Measurements from ENCODE around the gene GTF3C5.
"Not testable (repeated sequence)": the region's sequence is repeated elsewhere in the genome, so short reads cannot be mapped to it uniquely, and the experiment has no call there.

GTF3C5 gene

DNA sequence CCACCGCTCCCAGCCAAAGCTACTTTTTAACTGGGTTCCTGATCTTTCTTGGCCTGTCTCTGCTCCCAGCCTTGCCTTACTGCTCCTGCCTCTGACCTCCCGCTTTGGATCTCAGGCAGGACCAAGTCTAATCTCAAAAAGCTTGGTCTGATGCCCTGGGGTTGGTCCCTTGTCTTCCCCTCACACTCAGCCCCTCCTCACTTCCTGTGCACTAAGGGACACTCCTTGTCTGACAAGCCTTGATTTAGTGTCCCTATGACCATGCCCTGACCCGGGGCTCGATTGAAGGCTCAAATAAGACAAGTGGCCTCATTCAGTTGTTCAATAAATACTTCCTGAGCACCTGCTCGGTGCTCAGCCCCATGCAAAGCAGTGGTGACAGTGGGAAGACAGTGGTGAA lies 3.7 kb upstream of the GTF3C5 start:
- no peak overlapping the region for H3K27ac ChIP-seq
- DNase-seq (ENCODE audit: low read depth, low spot score) = no peak

DNA sequence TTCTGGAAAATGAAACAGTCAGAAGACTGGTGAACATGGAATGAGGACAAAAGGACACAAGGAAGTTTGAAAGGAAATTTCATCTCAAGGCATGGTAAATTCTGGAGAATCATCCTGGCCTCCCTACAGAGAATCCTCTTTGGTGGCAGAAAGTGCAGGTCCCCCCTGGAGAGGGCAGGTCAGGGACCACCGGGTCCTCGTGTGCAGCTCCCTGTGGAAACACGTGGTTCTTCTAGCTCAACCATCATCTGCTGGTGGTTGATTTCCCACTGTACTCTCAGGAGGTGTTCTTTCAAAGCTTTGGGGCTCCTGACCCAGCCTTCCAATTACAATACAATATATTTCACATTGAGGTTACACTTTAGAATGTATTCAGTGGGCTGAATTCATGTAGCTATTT lies 2.6 kb upstream of the GTF3C5 start:
- H3K27ac ChIP-seq = no peak overlapping the region
- no peak for DNase-seq (ENCODE audit: low read depth, low spot score)

DNA sequence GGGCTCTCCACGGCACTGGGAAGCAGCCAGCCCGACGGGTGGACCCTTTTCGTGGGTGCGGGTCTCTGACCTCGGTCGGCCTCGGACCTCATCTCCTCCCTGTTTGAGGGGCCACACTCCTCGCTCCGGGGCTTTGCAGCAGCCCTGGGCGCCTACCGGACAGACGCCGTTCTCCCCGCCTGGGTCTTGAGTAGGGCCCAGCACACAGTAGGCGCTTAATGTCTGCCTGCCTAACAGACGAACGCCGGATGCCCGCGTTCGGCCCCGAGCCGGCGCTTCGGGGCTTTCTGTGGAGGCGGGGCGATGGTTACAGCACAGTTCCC lies 842 bp upstream of the GTF3C5 start:
- no peak for DNase-seq (ENCODE audit: low read depth, low spot score)
- peak overlapping the region; percentile 79 for H3K27ac ChIP-seq

DNA sequence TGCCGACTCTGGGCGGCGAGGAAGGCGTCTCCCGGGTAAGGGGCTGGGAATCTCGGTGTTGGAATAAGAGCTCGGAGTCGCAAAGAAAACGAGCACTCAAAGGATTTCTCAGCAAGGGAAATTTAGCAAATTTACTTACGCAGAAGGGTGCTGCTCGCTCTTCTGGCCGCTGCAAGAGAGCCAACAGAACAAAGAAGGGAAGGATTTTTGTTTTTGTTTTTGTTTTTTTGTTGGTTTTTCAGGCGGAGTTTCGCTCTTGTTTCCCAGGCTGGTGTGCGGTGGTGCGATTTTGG lies 279 bp downstream of the GTF3C5 start:
- no peak for DNase-seq (ENCODE audit: low read depth, low spot score)
- H3K27ac ChIP-seq = peak overlapping the region; percentile 79

DNA sequence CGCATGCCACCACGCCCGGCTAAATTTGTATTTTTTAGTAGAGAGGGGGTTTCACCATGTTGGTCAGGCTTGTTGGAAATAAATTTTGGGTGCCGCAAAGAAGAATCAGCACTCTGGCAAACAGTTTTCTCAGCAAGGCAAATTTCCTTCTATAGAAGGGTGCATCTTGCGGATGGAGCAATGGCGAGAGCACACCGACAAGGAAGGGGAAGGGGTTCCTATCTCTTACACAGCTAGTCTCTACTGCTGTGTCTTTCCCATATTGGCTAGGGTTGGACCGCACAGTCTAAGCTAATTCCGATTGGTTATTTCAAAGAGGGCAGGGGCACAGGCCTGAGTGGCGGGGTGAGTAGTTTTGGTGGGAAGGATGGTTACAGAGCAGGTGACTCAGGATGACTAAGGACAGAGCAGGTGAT lies 707 bp downstream of the GTF3C5 start:
- H3K27ac ChIP-seq = no peak overlapping the region
- DNase-seq (ENCODE audit: low read depth, low spot score) = no peak

DNA sequence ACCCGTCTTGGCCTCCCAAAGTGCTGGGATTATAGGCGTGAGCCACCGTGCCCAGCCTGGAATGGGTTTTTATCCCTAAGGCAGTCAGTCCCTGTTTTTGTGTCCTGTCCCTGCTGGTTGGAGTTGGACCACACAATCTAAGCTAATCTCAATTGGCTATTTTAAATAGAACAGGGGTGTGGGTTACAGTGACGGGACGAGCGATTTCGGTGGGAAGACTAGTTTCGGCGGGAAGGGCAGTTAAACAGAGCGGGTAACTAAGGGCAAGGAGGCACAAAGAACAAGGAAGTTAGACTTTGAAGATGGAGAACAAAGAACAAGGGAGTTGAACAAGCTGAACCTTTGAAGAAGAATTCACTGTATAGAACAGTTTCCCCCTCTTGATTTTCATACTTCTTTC lies 1.4 kb downstream of the GTF3C5 start:
- H3K27ac ChIP-seq = no peak overlapping the region
- no peak for DNase-seq (ENCODE audit: low read depth, low spot score)

DNA sequence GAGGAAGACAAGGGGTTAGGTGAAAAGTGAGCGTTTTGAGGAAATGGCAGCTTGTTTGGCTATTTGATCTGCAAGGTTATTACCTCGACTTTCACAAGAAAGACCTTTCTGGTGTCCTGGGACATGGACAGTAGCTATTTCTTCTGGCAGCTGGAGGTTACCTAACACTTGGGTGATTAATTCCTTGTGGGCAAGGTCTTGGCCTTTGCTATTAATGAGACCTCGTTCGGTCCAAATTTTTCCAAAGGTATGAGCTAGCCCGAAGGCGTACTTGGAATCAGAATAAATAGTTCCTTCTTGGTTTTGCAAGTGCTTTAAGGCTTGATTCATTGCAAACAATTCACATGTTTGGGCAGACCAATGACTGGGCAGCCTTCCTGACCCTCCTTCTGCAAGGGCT lies 4.9 kb downstream of the GTF3C5 start:
- no peak for DNase-seq (ENCODE audit: low read depth, low spot score)
- H3K27ac ChIP-seq = no peak overlapping the region

DNA sequence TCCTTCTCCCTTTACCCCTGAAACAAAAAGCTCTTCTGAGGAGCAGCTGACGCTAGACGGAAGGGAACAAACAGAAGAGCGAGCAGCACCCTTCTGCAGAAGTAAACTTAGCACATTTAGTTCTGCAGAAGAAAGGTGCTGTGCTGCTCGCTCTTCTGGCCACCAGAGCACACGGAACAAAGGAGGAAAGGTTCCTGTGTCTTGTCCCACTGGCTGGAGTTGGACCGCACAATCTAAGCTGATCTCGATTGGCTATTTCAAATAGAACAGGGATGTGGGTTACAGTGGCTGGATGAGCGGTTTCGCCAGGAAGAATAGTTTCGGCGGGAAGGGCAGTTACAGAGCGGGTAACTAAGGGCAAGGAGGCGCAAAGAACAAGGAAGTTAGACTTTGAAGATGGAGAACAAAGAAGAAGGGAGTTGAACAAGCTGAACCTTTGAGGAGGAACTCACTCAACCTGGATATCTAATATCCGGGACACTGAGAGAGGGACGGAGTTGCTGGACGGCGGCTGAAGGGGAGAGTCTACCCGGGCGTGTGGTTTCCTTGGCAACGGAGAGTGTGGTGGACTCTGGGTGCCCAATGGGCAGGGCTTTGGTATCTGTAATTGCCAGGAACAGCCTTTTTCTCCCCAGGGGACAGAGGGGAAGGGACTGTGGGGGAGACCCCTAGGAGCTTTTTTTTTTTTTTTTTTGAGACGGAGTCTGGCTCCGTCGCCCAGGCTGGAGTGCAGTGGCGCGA lies 7.1 kb downstream of the GTF3C5 start:
- no peak overlapping the region for H3K27ac ChIP-seq
- DNase-seq (ENCODE audit: low read depth, low spot score) = no peak

DNA sequence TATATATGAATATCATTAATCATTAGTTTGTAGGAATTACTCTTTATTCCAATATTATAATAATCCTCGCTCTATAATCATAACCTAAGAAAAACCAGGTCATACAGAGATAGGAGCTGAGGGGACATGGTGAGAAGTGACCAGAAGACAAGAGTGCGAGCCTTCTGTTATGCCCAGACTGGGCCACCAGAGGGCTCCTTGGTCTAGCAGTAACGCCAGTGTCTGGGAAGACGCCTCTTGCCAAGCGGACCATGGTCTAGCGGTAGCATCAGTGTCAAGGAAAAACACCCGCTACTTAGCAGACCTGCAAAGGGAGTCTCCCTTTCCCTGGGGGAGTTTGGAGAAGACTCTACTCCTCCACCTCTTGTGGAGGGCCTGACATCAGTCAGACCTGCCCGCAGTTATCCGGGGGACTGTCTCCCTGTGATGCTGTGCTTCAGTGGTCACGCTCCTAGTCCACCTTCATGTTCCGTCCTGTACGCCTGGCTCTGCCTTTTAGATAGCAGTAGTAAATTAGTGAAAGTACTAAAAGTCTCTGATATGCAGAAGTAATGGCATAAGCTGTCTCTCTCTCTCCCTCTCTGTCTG lies 10.2 kb downstream of the GTF3C5 start:
- not testable (repeated sequence) for DNase-seq (ENCODE audit: low read depth, low spot score)

DNA sequence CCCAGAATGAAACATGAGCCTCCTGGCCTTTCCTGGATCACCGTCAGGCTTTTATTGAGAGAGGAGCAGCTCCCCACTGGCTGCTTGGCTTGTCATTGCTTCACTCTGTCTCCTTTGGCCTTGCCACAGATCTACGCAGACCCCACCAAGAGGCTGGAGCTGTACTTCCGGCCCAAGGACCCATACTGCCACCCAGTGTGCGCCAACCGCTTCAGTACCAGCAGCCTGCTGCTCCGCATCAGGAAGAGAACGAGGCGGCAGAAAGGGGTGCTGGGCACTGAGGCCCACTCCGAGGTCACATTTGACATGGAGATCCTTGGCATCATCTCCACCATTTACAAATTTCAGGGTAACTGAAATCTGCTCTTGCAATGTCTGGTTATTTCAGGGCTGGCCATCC lies 11.2 kb downstream of the GTF3C5 start:
- H3K27ac ChIP-seq = no peak overlapping the region
- DNase-seq (ENCODE audit: low read depth, low spot score) = no peak

More for the DNA sequence above, 10.2 kb downstream of the GTF3C5 start:
- H3K27ac ChIP-seq = not testable (repeated sequence)

DNA sequence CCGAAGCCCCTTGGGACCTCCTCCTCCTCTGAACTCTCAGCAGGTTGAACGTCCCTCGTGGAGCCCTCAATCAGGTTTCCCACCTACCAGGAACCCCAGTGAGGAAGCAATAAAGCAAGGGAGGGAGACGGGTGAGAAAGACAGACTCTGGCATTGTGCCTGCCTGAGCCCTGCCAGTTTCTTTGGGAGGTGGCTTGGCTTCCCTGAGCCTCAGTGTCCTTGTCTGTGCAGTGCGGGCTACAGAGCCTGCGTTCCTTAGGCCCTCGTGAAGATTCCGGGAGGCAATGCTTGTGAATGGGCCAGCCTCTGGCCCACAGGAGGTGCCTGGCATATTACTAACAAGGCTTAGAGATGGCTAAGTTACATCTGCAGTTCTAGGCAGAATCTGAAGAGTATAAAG lies 11.9 kb downstream of the GTF3C5 start:
- no peak for DNase-seq (ENCODE audit: low read depth, low spot score)
- H3K27ac ChIP-seq = no peak overlapping the region

DNA sequence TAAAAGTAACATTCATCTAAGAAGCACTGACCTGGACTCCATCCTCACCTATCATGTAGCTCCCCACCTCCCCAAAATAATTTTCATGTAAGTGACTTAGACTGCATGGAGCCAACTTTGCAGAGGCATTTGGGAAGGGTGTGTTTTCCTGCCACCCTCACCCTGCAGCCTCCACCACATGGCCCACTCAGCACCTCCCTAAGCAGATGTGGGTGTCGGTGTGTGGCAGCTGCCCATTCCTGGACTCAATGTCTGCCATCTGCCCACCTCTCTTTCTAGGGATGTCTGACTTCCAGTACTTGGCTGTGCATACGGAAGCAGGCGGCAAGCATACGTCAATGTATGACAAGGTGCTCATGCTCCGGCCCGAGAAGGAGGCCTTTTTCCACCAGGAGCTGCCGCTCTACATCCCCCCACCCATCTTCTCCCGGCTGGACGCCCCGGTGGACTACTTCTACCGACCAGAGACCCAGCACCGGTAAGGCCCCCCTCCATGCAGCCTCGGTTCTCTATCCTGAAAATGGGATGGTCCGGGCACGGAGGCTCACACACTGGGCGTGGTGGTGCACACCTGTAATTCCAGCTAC lies 12.7 kb downstream of the GTF3C5 start:
- no peak overlapping the region for H3K27ac ChIP-seq
- DNase-seq (ENCODE audit: low read depth, low spot score) = no peak

DNA sequence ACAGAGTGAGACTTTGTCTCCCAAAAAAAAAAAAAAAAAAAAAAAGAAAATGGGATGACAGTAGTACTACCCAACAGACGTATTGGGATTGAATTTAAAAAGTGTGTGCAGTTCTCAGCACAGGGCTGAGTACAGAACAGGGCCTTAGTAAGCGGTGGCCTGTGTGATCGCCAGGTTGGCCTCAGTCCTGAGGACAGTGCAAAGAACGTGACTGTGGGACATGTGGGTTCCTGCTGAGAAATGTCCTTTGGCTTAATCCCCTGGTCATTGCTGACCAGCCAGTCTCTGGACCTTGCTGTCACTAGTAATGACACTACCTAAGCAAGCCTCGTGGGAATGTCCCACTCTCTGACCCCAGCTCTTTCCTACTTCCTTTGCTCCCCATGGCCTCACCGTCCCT lies 13.3 kb downstream of the GTF3C5 start:
- no peak overlapping the region for H3K27ac ChIP-seq
- no peak for DNase-seq (ENCODE audit: low read depth, low spot score)

DNA sequence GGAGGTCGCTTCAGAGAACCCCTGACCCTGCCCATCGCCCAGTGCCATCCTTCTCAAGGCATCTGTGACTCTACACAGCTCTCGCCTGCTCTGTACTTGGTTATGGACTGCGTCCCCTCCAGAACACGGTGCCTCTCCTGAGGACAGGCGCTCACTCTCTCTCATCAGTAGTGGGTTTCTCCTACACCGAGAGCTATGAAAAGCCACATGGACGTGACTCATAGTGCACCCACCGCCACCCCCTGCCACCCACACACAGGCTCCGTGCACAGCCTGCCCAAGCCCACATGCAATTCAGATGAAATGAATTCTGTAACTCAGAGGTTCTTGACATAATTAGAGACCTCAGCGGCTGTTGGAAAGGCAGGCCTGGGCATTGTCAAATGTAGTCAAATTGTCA lies 13.9 kb downstream of the GTF3C5 start:
- DNase-seq (ENCODE audit: low read depth, low spot score) = no peak
- H3K27ac ChIP-seq = no peak overlapping the region

DNA sequence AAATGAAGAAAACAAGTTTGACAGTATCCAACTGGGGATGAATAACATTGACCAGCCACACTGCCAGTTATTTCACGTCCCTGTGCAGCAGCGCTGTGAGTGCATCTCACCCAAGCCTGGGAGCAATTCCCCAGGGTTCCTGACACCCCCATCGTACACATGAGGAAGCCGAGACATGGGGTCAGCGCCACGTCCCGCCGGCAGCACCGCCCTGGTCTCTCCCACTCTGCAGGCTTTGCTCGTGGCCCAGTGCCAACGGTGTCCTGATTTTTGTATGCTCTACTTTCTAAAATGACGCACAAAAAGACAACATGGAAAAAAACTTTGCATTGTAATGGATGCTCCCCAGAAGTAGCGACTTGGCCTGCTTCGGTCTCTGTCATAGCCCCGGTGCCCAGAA lies 14.3 kb downstream of the GTF3C5 start:
- no peak overlapping the region for H3K27ac ChIP-seq
- DNase-seq (ENCODE audit: low read depth, low spot score) = no peak

DNA sequence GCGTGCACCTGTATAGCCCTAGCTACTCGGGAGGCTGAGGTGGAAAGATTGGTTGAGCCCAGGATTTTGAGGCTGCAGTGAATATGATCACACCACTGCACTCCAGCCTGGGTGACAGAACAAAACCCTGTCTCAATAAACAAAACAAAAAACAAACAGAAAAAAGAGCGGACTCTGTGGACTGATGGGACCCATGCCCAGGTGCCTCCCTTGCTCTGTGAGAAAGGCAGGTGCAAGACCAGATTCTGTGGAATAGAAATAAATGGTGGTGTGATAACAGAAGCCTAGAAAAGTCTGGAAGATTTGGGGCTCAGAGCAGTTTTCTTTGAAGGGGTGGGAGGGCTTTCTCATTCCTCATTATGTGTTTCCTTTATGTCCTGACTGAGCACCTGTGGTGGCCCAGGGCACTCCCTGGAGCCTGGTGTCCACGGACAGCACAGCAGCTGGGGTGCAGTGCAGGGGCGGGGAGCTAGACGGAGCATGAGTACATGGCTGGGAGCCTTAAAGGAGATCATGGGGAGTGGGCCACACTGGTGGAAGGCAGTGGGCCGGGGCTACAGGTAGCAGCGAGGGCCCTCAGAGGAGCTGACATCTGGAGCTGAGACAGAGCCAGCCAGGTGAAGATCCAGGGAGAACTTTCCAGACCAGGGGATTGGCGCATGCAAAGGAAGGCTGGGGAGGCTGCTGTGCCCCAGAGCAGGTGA lies 15.6 kb downstream of the GTF3C5 start:
- no peak overlapping the region for H3K27ac ChIP-seq
- no peak for DNase-seq (ENCODE audit: low read depth, low spot score)

DNA sequence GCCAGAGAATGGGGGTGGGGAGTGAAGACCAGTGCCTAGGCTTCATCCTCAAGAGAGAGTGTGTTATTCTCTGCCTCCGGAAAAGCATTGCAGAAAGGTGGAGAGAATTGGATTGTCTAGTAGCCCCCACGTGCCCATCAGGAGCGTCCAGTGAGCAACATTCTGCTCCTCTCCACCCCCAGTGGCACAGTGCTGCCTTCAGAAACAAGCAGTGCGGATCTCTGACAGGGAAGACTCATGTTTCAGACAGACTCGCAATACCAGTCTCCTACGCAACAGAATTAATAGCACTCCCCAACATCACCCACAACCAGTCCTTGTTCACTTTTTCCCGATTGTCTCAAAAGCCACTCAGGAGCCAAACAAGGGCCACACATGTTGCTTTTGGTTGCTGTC lies 16.1 kb downstream of the GTF3C5 start:
- H3K27ac ChIP-seq = no peak overlapping the region
- no peak for DNase-seq (ENCODE audit: low read depth, low spot score)

DNA sequence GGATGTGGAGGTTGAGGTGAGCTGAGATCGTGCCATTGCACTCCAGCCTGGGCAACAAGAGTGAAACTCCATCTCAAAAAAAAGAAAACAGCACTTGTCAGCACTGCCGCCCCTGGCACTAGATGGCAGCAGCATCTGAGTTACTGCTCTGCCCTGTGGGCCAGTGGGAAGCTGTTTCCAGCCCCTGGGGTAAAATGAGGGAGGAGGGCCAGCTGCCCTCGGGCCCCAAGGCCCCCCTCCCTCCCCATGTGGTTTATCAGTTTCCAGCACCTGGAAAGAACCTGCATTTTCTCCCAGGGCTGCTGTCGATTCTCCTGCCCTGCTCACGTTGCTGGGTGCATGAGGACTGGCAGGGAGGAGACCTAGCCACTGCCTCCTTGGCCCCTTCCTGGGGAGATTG lies 17.8 kb downstream of the GTF3C5 start:
- no peak for DNase-seq (ENCODE audit: low read depth, low spot score)
- no peak overlapping the region for H3K27ac ChIP-seq

DNA sequence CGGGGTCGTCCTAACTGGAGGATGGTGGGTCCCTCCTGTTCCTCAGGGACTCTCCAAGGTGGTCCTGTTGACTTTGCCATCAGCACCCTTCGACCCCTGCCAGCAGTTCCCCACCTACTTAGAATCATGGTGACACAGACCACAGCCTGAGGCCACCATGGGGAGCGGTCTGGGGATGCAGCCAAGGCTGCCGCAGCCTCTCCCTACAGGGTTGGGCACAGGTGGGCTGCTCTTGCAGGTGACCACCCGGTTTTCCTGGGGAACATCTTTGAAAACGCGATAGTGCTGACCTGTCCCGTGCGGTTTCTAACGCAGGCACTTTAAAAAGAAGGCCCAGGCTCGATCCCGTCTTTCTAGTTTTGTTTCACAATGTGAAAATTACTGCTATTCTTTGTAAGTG lies 18.2 kb downstream of the GTF3C5 start:
- H3K27ac ChIP-seq = no peak overlapping the region
- DNase-seq (ENCODE audit: low read depth, low spot score) = no peak

DNA sequence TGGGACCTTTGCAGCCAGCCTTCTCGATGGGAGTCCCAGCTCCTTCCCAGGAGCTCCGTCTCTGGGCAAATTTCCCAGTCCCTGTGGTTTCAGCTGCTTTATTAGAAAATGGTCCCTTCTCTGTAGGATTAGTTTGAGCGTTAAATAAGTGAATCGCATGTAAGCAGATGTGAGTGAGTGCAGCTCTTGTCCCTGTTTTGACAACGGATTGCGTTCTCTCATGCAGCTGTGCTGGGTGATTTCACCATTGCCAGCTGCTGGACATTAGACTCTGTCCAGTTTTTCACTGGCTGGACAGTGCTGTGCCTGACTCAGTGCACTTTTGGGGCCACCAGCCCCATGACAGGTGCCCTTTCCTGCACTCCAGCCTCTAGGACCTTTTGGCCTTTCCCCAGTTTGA lies 19.3 kb downstream of the GTF3C5 start:
- no peak overlapping the region for H3K27ac ChIP-seq
- no peak for DNase-seq (ENCODE audit: low read depth, low spot score)

DNA sequence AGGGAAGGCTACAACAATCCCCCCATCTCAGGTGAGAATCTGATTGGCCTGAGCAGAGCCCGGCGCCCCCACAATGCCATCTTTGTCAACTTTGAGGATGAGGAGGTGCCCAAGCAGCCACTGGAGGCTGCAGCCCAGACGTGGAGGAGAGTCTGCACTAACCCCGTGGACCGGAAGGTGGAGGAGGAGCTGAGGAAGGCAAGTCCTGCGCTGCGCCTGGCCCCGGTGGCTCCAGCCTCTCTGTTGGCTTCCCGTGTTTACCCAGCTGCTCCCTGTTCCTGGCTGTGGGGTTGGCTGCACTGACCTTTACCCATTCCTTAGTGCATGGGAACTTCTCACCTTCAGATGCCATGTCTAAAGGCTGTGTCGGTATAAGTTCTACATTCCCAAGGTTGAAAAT lies 20.0 kb downstream of the GTF3C5 start:
- no peak for DNase-seq (ENCODE audit: low read depth, low spot score)
- H3K27ac ChIP-seq = no peak overlapping the region

All from epithelial cell of prostate (primary cell).